ENCODE data around the gene CDH18.

CDH18 gene, protein sequence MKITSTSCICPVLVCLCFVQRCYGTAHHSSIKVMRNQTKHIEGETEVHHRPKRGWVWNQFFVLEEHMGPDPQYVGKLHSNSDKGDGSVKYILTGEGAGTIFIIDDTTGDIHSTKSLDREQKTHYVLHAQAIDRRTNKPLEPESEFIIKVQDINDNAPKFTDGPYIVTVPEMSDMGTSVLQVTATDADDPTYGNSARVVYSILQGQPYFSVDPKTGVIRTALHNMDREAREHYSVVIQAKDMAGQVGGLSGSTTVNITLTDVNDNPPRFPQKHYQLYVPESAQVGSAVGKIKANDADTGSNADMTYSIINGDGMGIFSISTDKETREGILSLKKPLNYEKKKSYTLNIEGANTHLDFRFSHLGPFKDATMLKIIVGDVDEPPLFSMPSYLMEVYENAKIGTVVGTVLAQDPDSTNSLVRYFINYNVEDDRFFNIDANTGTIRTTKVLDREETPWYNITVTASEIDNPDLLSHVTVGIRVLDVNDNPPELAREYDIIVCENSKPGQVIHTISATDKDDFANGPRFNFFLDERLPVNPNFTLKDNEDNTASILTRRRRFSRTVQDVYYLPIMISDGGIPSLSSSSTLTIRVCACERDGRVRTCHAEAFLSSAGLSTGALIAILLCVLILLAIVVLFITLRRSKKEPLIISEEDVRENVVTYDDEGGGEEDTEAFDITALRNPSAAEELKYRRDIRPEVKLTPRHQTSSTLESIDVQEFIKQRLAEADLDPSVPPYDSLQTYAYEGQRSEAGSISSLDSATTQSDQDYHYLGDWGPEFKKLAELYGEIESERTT

DNA sequence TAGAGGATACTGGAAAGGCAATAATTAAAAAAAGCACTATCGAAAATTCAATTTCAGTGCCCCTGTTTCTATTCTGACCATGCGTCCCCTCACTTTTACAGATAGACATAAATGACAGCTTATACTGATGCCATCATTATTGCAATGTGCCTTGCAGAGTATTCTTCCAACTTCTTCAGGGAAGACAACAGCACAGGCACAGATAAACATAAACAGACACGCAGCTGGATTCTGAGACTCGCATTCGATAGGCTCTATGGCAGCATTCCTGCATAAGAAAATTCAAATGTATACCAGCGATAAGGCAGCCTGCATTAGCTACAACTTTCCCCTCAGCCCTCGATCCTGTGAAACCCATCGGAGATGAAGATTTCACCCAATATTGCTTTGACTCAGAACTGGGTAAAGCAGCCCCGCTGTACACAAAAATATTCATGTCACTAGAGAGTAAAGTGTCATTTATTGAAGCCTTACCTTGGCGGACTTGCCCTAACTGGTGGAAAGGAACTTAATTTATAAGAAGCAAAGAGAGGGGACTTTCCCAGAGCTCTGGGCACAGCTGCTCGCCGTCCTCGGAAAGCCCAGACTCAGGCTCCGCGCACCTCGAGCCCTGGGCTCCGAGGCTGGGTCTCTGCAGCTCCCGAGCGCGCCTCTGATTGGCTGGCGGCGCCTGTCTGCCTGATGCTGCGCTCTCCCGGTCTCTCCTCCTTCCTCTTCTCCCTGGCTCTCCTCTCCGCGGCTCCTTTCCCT, at the start of gene CDH18:
CDH18 (minus strand) TSS at position 589 of the 750 bp plus-strand sequence. CDS start 149,214 bp downstream, outside the sequence.
- DNase-seq (ENCODE audit: low read depth in 2 of 2): no peak

DNA sequence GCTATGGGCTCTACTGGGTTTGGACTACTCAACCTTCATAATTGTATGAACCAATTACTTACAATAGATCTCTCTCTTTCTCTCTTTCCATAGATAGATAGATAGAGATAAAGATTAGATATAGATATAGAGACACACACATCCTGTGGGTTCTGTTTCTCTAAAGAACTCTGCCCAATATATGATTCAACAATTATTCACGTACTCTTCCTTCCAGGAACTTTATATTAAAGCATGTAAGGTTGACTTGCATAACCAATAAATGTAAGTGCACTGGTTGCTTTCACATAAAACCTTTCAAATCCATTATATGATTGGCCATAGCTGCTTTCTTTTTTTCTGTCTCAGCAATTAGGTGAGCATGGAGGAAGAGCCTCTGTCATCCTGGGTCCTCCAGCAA, 46.7 kb upstream of the CDH18 start:
- DNase-seq (ENCODE audit: low read depth in 2 of 2): no peak

DNA sequence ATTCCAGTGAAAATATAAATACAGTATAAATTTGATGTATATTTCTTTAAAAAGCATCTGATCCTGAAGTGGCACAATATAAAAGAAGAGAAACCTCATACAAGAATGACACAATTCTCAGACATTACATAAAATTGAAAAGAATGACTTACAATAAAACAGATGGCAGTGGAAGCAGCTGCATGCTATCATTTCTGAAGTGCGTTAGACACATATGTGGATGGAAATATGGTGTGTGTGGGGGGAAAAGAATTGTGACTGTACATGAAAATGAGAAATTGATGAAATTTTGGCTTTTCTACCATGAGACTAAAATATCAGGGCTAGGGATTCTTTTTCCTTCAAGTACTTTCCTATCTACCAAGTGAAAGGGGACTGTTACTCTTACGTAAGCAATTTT, 45.9 kb upstream of the CDH18 start:
- DNase-seq (ENCODE audit: low read depth in 2 of 2): no peak

DNA sequence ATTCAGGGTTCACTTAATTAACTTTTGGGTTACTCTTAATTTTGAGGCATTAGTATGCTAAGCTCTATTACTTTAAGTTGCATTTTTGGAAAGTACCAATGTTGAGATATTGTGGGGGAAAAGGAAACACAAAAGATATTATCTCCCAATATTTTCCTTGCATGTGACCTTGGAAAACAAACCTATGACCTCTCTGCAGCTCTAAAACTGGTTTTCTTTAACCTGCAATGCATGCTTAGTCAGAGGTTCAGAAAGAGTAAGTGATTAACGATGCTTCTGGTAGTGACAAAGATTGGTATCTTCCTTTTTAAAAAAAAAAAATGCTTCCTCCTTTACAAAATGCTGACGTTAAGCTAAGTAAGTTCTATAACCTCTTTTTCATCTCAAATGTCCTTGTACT, 44.9 kb upstream of the CDH18 start:
- DNase-seq (ENCODE audit: low read depth in 2 of 2): no peak

DNA sequence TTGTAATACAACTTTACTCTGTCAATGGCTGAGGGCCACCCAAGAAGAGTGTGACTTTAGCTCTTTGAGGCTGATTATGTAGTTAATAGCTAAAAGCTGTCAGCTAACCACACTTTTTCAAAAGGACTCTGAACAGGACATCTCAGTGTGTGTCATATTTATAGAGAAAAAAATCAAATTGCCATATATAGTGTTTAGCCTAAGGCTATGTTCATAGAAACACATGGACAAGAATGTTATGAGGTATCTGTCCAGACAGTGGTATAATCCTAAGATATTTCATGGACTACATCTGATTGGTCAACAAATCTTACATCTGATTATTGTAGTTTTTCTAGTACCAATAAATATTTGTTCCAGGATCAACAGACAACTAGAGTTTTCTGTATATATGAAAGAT, 42.1 kb upstream of the CDH18 start:
- DNase-seq (ENCODE audit: low read depth in 2 of 2): no peak

DNA sequence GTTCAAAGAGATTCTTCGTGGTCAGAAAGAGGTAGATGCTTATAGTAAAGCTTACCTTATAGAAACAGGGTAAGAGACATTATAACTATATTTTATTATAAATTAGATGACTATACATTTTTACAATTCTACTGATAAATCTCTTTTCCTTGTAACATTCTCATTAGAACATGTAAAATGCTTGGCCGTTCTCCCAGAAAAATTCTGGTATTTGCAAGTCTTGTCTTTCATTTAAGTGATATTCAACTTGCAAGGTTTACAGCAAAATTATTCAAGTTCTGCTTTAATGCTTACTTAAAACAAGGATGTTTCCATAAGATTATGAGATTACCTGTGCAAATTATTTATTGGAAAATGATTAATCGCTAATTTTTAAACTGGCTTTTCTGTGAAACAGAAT, 41.3 kb upstream of the CDH18 start:
- no peak for DNase-seq (ENCODE audit: low read depth in 2 of 2)

DNA sequence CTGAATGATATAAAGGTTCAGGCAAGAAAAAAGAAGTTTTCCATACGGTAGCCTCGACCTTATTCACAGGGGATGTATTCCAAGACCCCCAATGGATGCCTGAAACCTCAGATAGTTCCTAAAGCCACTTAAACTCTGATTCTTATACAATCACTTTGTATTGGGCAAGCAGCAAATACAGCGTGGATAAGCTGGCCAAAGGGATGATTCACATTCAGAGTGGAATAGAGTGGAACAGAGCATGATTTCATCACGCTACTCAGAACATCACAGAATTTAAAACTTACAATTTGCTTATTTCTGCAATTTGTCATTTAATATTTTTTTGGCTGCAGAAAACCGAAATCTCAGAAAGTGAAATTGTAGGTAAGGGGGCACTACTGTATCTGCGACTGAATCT, 40.5 kb upstream of the CDH18 start:
- DNase-seq (ENCODE audit: low read depth in 2 of 2): no peak

DNA sequence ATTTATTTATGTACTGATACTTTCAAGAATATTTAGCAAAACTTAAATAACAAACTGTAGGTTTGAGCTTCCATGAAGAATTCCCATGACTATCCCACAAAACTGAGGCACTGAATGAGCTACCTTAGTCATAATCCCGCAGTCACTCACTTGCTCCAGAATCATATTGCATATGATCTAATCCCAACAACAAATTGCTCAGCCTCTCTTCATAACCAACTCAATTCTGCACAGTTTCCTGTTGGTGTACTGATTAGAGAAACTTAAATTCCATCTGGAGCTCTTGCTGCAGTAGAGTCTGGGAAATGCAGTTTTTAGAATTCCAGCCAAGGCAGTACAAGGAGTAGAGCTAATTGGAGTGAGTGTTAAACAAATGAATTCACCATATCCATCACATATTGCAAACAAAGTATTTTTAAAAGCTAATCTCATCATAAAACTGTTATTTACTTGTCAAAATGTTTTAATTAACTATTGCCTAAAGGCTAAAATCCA, 35.7 kb upstream of the CDH18 start:
- no peak for DNase-seq (ENCODE audit: low read depth in 2 of 2)

DNA sequence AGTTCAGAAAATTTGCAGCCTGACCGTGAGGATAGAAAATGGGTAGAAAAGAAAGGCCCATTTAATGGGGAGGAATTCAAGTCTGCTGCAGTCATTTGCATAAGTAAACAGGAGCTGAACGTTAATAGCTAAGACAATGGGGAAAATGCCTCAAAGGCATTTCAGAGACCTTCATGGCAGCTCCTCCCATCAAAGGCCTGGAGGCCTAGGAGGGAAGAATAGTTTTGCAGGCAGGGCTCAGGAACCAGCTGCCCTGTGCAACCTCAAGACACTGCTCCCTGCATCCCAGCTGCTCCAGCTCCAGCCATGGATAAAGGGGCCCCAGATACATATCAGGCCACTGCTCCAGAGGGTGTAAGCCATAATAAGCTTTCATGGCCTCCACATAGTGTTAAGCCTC, 32.2 kb upstream of the CDH18 start:
- no peak for DNase-seq (ENCODE audit: low read depth in 2 of 2)

DNA sequence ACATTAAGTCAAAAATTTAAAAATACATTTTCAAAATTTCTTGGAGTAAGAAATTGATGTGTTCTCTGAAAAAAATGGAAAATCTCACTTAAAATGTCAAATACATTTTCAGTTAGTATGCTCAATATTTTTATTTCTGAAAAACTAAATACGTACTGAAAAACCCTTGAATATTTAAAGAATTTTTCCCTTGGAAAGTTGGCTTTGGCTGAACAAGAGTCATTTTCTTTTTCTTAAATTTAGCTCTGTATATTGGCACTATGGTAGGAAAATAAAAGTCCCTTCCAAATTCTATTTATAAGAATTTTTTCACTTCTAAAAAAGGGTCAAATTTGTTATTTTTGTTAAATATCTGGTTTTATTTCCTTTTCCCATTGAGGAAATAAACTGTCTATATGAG, 29.0 kb upstream of the CDH18 start:
- no peak for DNase-seq (ENCODE audit: low read depth in 2 of 2)

DNA sequence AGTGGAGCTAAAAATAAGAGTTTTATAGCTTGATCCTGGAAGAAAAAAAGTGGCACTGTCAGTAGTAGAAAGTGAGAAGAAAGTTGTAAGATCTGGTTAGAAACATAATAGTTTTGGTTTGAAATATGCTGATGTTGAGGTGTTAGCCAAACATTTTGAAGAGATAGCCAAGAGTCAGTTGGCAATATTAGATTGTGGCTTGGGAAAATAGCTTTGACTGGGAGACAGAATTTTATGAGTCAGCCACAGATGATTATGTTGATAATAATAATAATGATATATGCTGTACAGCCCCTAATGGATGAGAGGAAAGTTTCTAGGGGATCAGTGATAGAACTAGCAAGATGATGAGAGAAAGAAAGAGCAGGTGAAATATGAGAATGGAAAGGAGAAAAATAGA, 12.4 kb upstream of the CDH18 start:
- DNase-seq (ENCODE audit: low read depth in 2 of 2): no peak

DNA sequence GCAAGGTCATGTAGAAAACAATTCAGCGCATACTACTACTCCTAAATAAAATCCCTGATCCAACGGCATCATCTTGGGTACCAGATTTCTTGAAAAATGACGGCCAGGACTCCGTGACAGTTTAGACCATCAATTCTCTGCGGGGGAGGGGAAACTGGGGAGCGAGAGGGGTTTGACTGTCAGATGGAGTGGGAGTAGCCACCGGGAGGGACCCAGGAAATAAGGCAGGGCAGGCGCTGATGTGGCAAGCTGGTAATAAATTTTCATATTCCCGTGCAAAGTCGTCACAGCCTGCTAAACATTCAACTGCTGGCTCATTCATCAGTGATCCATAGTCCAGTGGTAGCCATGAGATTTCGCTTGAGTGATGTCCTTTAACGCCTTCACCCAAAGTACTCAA, 457 bp upstream of the CDH18 start:
- DNase-seq (ENCODE audit: low read depth in 2 of 2): no peak

DNA sequence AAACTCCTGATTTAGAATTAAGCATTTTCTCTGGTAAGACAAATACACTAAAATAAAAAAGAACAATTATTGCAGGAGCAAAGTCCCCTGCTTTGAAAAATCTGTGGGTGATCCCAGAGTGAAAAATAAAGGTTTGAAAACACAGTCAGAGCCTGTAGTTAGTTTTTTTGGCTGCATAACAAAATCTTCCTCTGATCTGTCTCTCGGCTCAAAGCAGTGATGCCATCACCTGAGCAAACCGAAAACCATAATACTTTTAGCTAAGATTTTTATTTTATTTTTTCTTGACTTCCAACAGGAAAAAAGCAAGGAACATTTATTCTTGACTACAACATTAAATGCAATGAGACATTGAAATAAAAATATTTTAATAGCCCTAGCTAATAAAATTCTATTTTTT, 1.2 kb downstream of the CDH18 start:
- no peak for DNase-seq (ENCODE audit: low read depth in 2 of 2)

DNA sequence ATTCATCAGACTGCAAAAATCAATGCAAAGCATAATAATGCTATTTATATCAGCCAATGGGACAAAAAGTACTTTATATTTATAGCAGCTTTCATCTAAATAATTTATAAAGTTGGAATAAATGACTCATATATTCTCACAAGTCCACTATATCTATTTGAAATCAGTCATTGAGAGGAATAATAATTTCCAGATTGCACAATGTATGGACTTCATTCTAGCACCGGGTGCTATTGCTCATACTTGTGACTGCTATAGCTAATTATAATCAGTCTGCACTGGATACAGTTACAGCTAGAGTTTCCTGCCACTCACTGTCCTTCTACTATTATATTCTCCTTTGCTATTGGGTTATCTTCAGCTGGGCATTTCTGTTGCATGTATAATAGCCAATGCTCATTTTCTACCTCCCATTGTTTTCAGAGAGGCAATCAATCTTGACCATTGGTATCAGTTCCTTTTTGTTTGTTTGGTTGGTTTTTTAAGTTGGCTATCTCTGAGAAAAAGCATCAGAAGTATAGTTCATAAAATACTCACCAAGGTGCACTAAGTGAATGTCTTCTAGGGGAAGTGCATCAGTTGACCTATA, 1.9 kb downstream of the CDH18 start:
- no peak for DNase-seq (ENCODE audit: low read depth in 2 of 2)

DNA sequence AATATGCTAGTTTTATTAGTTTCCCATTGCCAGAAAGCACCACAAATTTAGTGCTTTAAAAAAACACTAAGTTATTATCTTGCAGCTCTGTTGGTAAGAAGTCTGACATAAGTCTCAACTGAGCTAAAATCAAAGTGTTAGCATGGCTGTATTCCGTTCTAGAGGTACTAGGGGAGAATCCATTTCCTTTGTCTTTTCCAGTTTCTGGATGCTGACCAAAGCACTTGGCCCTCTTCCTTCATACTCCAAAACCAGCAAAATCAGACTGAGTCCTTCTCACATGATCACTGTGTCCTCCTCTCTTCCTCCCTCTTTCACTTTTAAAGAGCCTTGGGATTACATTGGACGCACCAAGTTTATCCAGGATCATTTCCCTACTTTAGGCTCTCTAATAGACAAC, 9.5 kb downstream of the CDH18 start:
- DNase-seq (ENCODE audit: low read depth in 2 of 2): no peak

DNA sequence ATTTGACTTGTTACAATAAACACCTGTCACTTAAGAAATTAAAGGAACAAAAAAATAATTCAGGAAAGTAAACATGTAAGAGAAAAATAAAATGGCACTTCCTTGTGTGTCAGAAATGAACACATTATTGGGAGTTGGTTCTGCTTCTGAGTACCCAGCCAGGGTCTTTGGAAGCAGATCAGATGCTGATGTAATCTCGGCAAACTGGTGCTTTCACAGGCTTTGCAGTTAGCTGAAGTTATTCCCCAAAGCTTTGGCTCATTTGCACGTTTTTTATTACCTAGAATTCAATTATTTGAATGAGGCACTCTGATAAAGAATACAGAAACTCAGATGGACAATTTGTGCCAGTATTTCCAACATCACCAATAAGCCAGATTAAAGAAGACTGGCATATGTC, 10.9 kb downstream of the CDH18 start:
- DNase-seq (ENCODE audit: low read depth in 2 of 2): no peak

DNA sequence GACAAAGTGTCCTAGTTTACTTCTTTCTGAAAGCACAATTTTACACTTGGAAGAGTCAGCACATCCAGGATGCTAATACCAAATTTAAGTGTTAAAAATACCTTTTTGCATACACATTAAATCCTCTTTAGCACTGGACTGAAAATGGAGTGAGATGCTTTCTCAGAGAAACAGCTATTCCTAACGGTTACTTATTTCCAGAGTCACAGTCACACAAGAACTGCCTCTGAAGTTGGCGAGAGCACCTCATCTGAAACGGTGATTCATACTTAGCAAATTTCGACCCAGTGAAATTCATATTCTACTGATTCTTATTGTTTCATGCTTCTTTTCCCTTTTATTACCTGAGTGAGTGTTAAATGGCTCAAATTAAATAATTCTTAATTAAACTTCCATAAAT, 12.2 kb downstream of the CDH18 start:
- DNase-seq (ENCODE audit: low read depth in 2 of 2): no peak

DNA sequence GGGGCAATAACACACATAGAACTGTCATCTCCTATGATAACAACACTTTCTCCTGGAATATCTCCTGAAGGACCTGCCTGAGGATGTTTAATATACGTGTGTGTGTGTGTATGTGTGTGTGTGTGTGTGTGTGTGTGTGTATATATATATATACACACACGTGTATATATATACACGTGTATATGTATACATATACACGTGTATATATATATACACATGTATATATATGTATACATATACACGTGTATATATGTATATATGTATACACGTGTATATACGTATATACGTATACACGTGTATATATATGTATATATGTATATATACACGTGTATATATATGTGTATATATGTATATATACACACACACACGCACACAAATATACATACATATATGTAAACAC, 27.5 kb downstream of the CDH18 start:
- no peak for DNase-seq (ENCODE audit: low read depth in 2 of 2)

DNA sequence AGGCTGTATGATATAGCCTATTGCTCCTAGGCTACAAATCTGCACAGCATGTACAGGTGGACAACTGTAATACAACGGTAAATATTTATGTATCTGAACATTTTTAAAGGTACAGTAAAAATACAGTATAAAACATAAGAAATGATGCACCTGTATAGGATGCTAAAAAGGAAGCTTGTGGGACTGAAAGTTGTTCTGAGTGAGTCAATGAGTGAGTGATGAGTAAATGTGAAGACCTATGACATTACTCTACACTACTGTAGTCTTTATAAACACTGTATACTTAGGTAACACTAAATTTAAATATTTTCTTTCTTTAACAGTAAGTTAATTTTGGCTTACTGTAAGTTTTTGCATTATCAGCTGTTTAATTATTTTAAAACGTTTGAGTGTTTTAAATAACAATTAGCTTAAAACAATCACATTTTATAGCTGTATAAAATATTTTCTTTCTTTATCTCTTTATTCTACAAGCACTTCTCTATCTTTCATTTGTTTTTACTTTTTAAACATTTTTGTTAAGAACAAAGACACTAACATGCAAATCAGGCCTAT, 28.1 kb downstream of the CDH18 start:
- no peak for DNase-seq (ENCODE audit: low read depth in 2 of 2)

DNA sequence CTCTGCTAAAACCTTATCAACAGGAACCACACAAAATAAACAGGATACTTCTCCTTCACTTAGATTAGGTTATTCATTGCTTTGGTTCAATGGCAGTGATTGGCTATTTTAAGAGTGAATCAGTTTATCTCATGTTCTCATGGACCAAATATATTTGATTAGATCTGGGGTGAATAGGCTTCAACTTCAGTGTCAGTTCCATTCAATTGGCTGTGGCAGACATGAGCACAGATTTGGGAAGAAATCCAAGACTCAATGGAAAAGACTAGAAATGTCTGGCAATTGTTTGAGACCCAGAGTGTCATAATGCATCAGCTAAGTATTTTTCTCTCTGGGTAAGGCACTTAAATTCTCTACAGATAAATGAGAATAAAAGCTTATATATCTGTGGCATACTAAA, 37.1 kb downstream of the CDH18 start:
- DNase-seq (ENCODE audit: low read depth in 2 of 2): no peak

DNA sequence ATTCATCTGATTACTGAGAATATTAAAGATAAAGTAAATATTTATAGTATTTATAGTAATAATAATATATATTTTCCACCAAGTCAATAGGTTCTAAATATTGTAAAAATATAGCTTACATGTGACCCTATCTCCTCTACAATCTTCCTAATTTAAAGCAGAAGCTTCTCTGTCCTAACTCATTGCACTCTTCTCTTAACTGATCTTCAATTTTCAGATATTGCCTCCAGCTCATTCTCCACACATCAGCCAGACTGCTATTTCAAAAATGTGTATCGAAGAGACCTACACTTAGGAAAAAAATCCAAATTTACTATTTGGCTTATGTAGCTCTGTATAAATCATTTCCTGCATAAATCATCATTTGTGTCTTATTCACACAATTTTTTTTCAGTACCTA, 47.8 kb downstream of the CDH18 start:
- no peak for DNase-seq (ENCODE audit: low read depth in 2 of 2)

DNA sequence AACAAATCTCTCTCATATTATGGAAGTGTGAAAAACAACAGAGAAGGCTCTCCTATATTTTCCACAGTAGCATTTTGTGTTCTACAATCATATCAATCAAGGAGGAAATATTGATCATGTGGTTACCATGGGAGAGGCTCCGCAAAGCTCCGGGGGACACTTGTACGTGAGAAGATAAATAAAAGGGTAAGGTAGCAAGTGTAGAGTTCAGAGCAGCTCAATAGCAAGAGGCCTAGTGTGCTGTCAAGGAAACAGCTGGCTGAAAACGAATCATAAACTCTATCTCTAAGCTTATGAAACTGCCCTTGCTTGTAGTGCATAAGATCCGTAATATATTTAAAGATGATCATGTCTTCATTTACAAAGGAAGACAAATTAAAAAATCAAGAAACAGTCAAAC, 57.5 kb downstream of the CDH18 start:
- no peak for DNase-seq (ENCODE audit: low read depth in 2 of 2)
